Neural cell (in vitro differentiated cells): ENCODE measurements around the gene SOBP. TPM values are rescaled to one million over a fixed set of nuclear protein-coding genes. Genes with fewer than 3 reads are reported as not detected.

ENCODE experiments used
- H2AFZ ChIP-seq: fragments of 200-600, 300-800 bp; sonication (generic), shearing (Covaris generic); 2 replicates; pipeline ENCODE4 v1.6.0; 2014; ENCODE audit warnings: low read depth, mild to moderate bottlenecking, antibody characterized with exemption, low read length, moderate library complexity
- H3F3A ChIP-seq: fragments of 200-600 bp; shearing (Covaris generic); 2 replicates; pipeline ENCODE4 v1.6.1; 2016; ENCODE audit warnings: mild to moderate bottlenecking, moderate library complexity, mixed read lengths, antibody characterized with exemption, low read length; ENCODE audit not compliant: insufficient read depth, poor library complexity, severe bottlenecking
- H3K27ac ChIP-seq: fragments of 200-600, 300-800 bp; sonication (generic), shearing (Covaris generic); 2 replicates; pipeline ENCODE4 v1.5.1; 2014; ENCODE audit warnings: mild to moderate bottlenecking, low read length, moderate library complexity
- H3K27me3 ChIP-seq: fragments of 300-800, 200-600 bp; sonication (generic), shearing (Covaris generic); 2 replicates; pipeline ENCODE4 v1.6.0; 2014; ENCODE audit warnings: mild to moderate bottlenecking, low read depth, low read length, moderate library complexity; ENCODE audit not compliant: insufficient read depth
- H3K36me3 ChIP-seq: fragments of 300-800, 200-600 bp; sonication (generic), shearing (Covaris generic); 2 replicates; pipeline ENCODE4 v1.5.1; 2014; ENCODE audit warnings: mild to moderate bottlenecking, antibody characterized with exemption, low read length, moderate library complexity; ENCODE audit not compliant: insufficient read depth
- H3K4me2 ChIP-seq: fragments of 300-800, 200-600 bp; sonication (generic), shearing (Covaris generic); 2 replicates; pipeline ENCODE4 v1.6.0; 2014; ENCODE audit warnings: mild to moderate bottlenecking, low read length
- H3K4me3 ChIP-seq: fragments of 300-800, 200-600 bp; sonication (generic), shearing (Covaris generic); 2 replicates; pipeline ENCODE4 v1.5.1; 2014; ENCODE audit warnings: mild to moderate bottlenecking, low read length, moderate library complexity
- H3K79me2 ChIP-seq: fragments of 200-600 bp; shearing (Covaris generic); replicated peaks from 2 replicates; pipeline ENCODE4 v1.6.0; 2014; ENCODE audit warnings: mild to moderate bottlenecking, low read length, moderate library complexity; ENCODE audit not compliant: insufficient read depth
- H3K9ac ChIP-seq: fragments of 300-800, 200-600 bp; sonication (generic), shearing (Covaris generic); 2 replicates; pipeline ENCODE4 v1.6.1; 2016; ENCODE audit warnings: mild to moderate bottlenecking, low read length, mixed read lengths
- H3K9me2 ChIP-seq: fragments of 200-600 bp; shearing (Covaris generic); 2 replicates; pipeline ENCODE4 v1.6.1; 2016; ENCODE audit warnings: mild to moderate bottlenecking, low read length, mixed read lengths; ENCODE audit not compliant: insufficient read depth
- H3K9me3 ChIP-seq: fragments of 200-600, 300-800 bp; sonication (generic), shearing (Covaris generic); 2 replicates; pipeline ENCODE4 v1.6.1; 2016; ENCODE audit warnings: mild to moderate bottlenecking, mixed run types, low read length, moderate library complexity, mixed read lengths
- H4K20me1 ChIP-seq: fragments of 200-600 bp; shearing (Covaris generic); 2 replicates; pipeline ENCODE4 v1.6.1; 2016; ENCODE audit warnings: mild to moderate bottlenecking, mixed run types; ENCODE audit not compliant: insufficient read depth
- CTCF ChIP-seq: fragments of 450-650 bp; IDR thresholded peaks from 2 replicates; pipeline ENCODE4 v1.5.1; 2014; ENCODE audit warnings: antibody characterized with exemption, mild to moderate bottlenecking, moderate library complexity; ENCODE audit not compliant: poor library complexity, severe bottlenecking
- EP300 ChIP-seq: fragments of 450-650 bp; conservative IDR thresholded peaks from 2 replicates; pipeline ENCODE4 v1.6.1; 2014; ENCODE audit warnings: antibody characterized with exemption, mild to moderate bottlenecking, moderate library complexity; ENCODE audit not compliant: poor library complexity, severe bottlenecking
- EZH2 ChIP-seq: fragments of 200-600, 300-800 bp; shearing (Covaris generic), sonication (generic); IDR thresholded peaks from 2 replicates; pipeline ENCODE4 v1.6.1; 2014; ENCODE audit warnings: antibody characterized with exemption, low read length, borderline replicate concordance, mild to moderate bottlenecking; ENCODE audit not compliant: insufficient read depth, poor library complexity, severe bottlenecking
- MXI1 ChIP-seq: fragments of 450-650 bp; conservative IDR thresholded peaks from 2 replicates; pipeline ENCODE4 v1.6.1; 2014; ENCODE audit warnings: antibody characterized with exemption, mild to moderate bottlenecking; ENCODE audit not compliant: poor library complexity, severe bottlenecking
- POLR2AphosphoS5 ChIP-seq: IDR thresholded peaks from 2 replicates; pipeline ENCODE4 v1.6.1; 2012
- RAD21 ChIP-seq: fragments of 450-650 bp; conservative IDR thresholded peaks from 2 replicates; pipeline ENCODE4 v1.6.1; 2014; ENCODE audit warnings: antibody characterized with exemption, mild to moderate bottlenecking, moderate library complexity
- REST ChIP-seq: IDR thresholded peaks from 2 replicates; pipeline ENCODE4 v1.6.1; 2012; ENCODE audit warnings: borderline replicate concordance
- SMC3 ChIP-seq: fragments of 450-650 bp; conservative IDR thresholded peaks from 2 replicates; pipeline ENCODE4 v1.6.1; 2014; ENCODE audit warnings: antibody characterized with exemption, mild to moderate bottlenecking, moderate library complexity; ENCODE audit not compliant: poor library complexity
- TAF1 ChIP-seq: IDR thresholded peaks from 2 replicates; pipeline ENCODE4 v1.6.1; 2012; ENCODE audit warnings: low read depth
- polyA plus RNA-seq: library from polyadenylated mRNA; depleted of rRNA; stranded (reverse); fragments of >200 nt; gene quantifications from 2 replicates; pipeline ENCODE4 v1.2.3, GENCODE V29; 2014

Gene SOBP
- polyA plus RNA-seq, 1 donor from 2014 or later = 16.4 TPM

- H3K36me3 ChIP-seq = no peaks in the 10 kb centered on the region
- no peaks in the 10 kb centered on the region for H3K9me2 ChIP-seq
- no peaks in the 10 kb centered on the region for H4K20me1 ChIP-seq
- H3K4me2 ChIP-seq = no peak overlapping the region
- no peak overlapping the region for H2AFZ ChIP-seq
- H3K79me2 ChIP-seq = no peaks in the 10 kb centered on the region
- no peak overlapping the region for H3K9ac ChIP-seq
- no peak overlapping the region for H3K4me3 ChIP-seq
- H3K9me3 ChIP-seq = no peaks in the 10 kb centered on the region
- no peaks in the 10 kb centered on the region for H3F3A ChIP-seq
- H3K27me3 ChIP-seq = no peaks in the 10 kb centered on the region
- no peak for TF ChIP-seq TAF1
- no peak overlapping the region for H3K27ac ChIP-seq
Observed at GRCh38 chr6:107587451-107587850, 97.5 kb downstream of the SOBP start.

- TF ChIP-seq REST (no peak), CTCF (no peak), EZH2 (no peak), EP300 (no peak), MXI1 (no peak), RAD21 (no peak), POLR2AphosphoS5 (no peak), SMC3 (no peak), TAF1 (no peak)
- Histone ChIP-seq H3K9ac (no peak overlapping the region), H3K4me3 (no peak overlapping the region), H2AFZ (no peak overlapping the region), H3K27me3 (no peaks in the 10 kb centered on the region), H3K4me2 (no peak overlapping the region), H3K9me3 (no peaks in the 10 kb centered on the region), H3K9me2 (no peaks in the 10 kb centered on the region), H3K36me3 (no peaks in the 10 kb centered on the region), H3F3A (no peaks in the 10 kb centered on the region), H3K79me2 (no peaks in the 10 kb centered on the region), H3K27ac (no peak overlapping the region), H4K20me1 (no peaks in the 10 kb centered on the region)
Observed at GRCh38 chr6:107589199-107589598, 99.3 kb downstream of the SOBP start.

GRCh38 chr6:107589934-107590333 lies 100.0 kb downstream of the SOBP start:
- Histone ChIP-seq H3K27ac (peak overlapping the region; percentile 4), H3K9ac (no peak overlapping the region), H3F3A (no peaks in the 10 kb centered on the region), H2AFZ (no peak overlapping the region), H3K9me2 (no peaks in the 10 kb centered on the region), H4K20me1 (no peaks in the 10 kb centered on the region), H3K9me3 (no peaks in the 10 kb centered on the region), H3K36me3 (no peaks in the 10 kb centered on the region), H3K4me2 (no peak overlapping the region), H3K79me2 (no peaks in the 10 kb centered on the region), H3K4me3 (no peak overlapping the region), H3K27me3 (no peaks in the 10 kb centered on the region)
- TF ChIP-seq CTCF (no peak), EP300 (no peak), MXI1 (no peak), RAD21 (no peak), POLR2AphosphoS5 (no peak), TAF1 (no peak), SMC3 (no peak), EZH2 (no peak), REST (no peak)
